MG63 (cell line): Measurements from ENCODE around the gene MRPS26. TPM values are rescaled to one million over a fixed set of nuclear protein-coding genes. Genes with fewer than 3 reads are reported as not detected.
"Not testable (repeated sequence)": the region's sequence is repeated elsewhere in the genome, so short reads cannot be mapped to it uniquely, and the experiment has no call there.

Experiments used
- DNase-seq: peaks from one replicate; pipeline ENCODE4 v3.0.0-alpha.2; 2020
- H3K27me3 ChIP-seq: fragments of 250-450 bp; sonication (Bioruptor Pico); 2 replicates; pipeline ENCODE4 v1.5.1; 2020; ENCODE audit warnings: mild to moderate bottlenecking, moderate library complexity
- H3K36me3 ChIP-seq: fragments of 250-450 bp; sonication (Bioruptor Pico); 2 replicates; pipeline ENCODE4 v1.5.1; 2020; ENCODE audit warnings: mild to moderate bottlenecking, moderate library complexity
- H3K4me3 ChIP-seq: fragments of 250-450 bp; sonication (Bioruptor Pico); 2 replicates; pipeline ENCODE4 v1.5.1; 2020; ENCODE audit warnings: mild to moderate bottlenecking, moderate library complexity
- H3K9me3 ChIP-seq: fragments of 250-450 bp; sonication (Bioruptor Pico); 2 replicates; pipeline ENCODE4 v1.5.1; 2020; ENCODE audit warnings: mild to moderate bottlenecking, moderate library complexity
- total RNA-seq: library from RNA; depleted of rRNA; stranded (reverse); fragments of >200 nt; shearing (Covaris generic); gene quantifications from 2 replicates; pipeline ENCODE4 v1.2.3, GENCODE V29; 2014; ENCODE audit warnings: low replicate concordance

Gene MRPS26
- total RNA-seq, 1 experiment from 2014 or later = 63.8 TPM

- Histone ChIP-seq H3K9me3 (no peaks in the 10 kb centered on the region), H3K36me3 (no peaks in the 10 kb centered on the region)
These were observed 22.2 kb downstream of the MRPS26 start for GRCh38 chr20:3068075-3068474.

GRCh38 chr20:3068986-3069900 lies 23.4 kb downstream of the MRPS26 start:
- Histone ChIP-seq H3K4me3 (no peak overlapping the region), H3K9me3 (no peaks in the 10 kb centered on the region), H3K27me3 (no peaks in the 10 kb centered on the region), H3K36me3 (no peaks in the 10 kb centered on the region)
- peak; percentile 73 for DNase-seq

More at GRCh38 chr20:3068075-3068474, 22.2 kb downstream of the MRPS26 start:
- H3K4me3 ChIP-seq = no peak overlapping the region
- H3K27me3 ChIP-seq = no peaks in the 10 kb centered on the region
- DNase-seq = no peak

- Histone ChIP-seq H3K9me3 (no peaks in the 10 kb centered on the region), H3K27me3 (no peaks in the 10 kb centered on the region), H3K36me3 (no peaks in the 10 kb centered on the region), H3K4me3 (no peak overlapping the region)
- DNase-seq = no peak
These were observed 24.9 kb downstream of the MRPS26 start for GRCh38 chr20:3070725-3071124.

GRCh38 chr20:3071266-3071609 lies 25.4 kb downstream of the MRPS26 start:
- Histone ChIP-seq H3K36me3 (no peaks in the 10 kb centered on the region), H3K4me3 (no peak overlapping the region), H3K9me3 (no peaks in the 10 kb centered on the region), H3K27me3 (no peaks in the 10 kb centered on the region)
- DNase-seq = no peak

GRCh38 chr20:3071610-3072529 lies 26.0 kb downstream of the MRPS26 start, which contains the start of gene OXT:
Gene OXT, plus strand, starts transcription at chr20:3071620. Its CDS starts 36 bp downstream, at chr20:3071656.
- H3K27me3 ChIP-seq = no peaks in the 10 kb centered on the region
- no peak within 1 kb of the TSS for H3K4me3 ChIP-seq
- no peaks in the 10 kb centered on the region for H3K9me3 ChIP-seq
- DNase-seq = no peak
- no peaks in the 10 kb centered on the region for H3K36me3 ChIP-seq

GRCh38 chr20:3072530-3073250 lies 26.8 kb downstream of the MRPS26 start:
- H3K36me3 ChIP-seq = no peaks in the 10 kb centered on the region
- H3K9me3 ChIP-seq = no peaks in the 10 kb centered on the region
- no peak overlapping the region for H3K4me3 ChIP-seq
- no peak for DNase-seq
- no peaks in the 10 kb centered on the region for H3K27me3 ChIP-seq

GRCh38 chr20:3073251-3073643 lies 27.4 kb downstream of the MRPS26 start:
- not testable (repeated sequence) for H3K36me3 ChIP-seq, DNase-seq, H3K27me3 ChIP-seq, H3K4me3 ChIP-seq, H3K9me3 ChIP-seq

GRCh38 chr20:3074812-3075211 lies 29.0 kb downstream of the MRPS26 start:
- Histone ChIP-seq H3K27me3 (no peaks in the 10 kb centered on the region), H3K9me3 (no peaks in the 10 kb centered on the region), H3K4me3 (no peak overlapping the region), H3K36me3 (no peaks in the 10 kb centered on the region)
- no peak for DNase-seq

- not testable (repeated sequence) for H3K27me3 ChIP-seq, H3K36me3 ChIP-seq, H3K4me3 ChIP-seq, H3K9me3 ChIP-seq, DNase-seq
These were observed 29.5 kb downstream of the MRPS26 start for GRCh38 chr20:3075315-3075714.

- no peaks in the 10 kb centered on the region for H3K27me3 ChIP-seq
These were observed 31.8 kb downstream of the MRPS26 start for GRCh38 chr20:3077618-3078134.

GRCh38 chr20:3080939-3081388 lies 35.1 kb downstream of the MRPS26 start:
- Histone ChIP-seq H3K4me3 (no peak overlapping the region), H3K9me3 (no peaks in the 10 kb centered on the region), H3K27me3 (no peaks in the 10 kb centered on the region), H3K36me3 (no peaks in the 10 kb centered on the region)
- peak; percentile 90 for DNase-seq

More at GRCh38 chr20:3077618-3078134, 31.8 kb downstream of the MRPS26 start:
- Histone ChIP-seq H3K9me3 (no peaks in the 10 kb centered on the region), H3K4me3 (no peak overlapping the region), H3K36me3 (no peaks in the 10 kb centered on the region)
- DNase-seq = no peak

- DNase-seq = no peak
These were observed 35.8 kb downstream of the MRPS26 start for GRCh38 chr20:3081641-3082040.

GRCh38 chr20:3082306-3082951 lies 36.6 kb downstream of the MRPS26 start:
- Histone ChIP-seq H3K9me3 (no peaks in the 10 kb centered on the region), H3K4me3 (no peak overlapping the region), H3K27me3 (no peaks in the 10 kb centered on the region), H3K36me3 (no peaks in the 10 kb centered on the region)
- DNase-seq = no peak

More at GRCh38 chr20:3081641-3082040, 35.8 kb downstream of the MRPS26 start:
- no peaks in the 10 kb centered on the region for H3K9me3 ChIP-seq
- no peak overlapping the region for H3K4me3 ChIP-seq
- H3K36me3 ChIP-seq = no peaks in the 10 kb centered on the region
- H3K27me3 ChIP-seq = no peaks in the 10 kb centered on the region

- no peaks in the 10 kb centered on the region for H3K9me3 ChIP-seq
- H3K4me3 ChIP-seq = no peak overlapping the region
- no peaks in the 10 kb centered on the region for H3K27me3 ChIP-seq
- no peaks in the 10 kb centered on the region for H3K36me3 ChIP-seq
- no peak for DNase-seq
These were observed 37.4 kb downstream of the MRPS26 start for GRCh38 chr20:3082955-3083952.
